AG04450 (cell line): ENCODE data around the gene RRM2. TPM values are rescaled to one million over a fixed set of nuclear protein-coding genes. Genes with fewer than 3 reads are reported as not detected.

ENCODE experiments used
- CTCF ChIA-PET: fragments of 300-600, 350-600 bp; formaldehyde crosslinking; extraction: SDS; loops from one replicate; lab custom pipeline; 2022; ENCODE audit warnings: antibody characterized with exemption, inconsistent platforms; lab: Charles Lee
- POLR2A ChIA-PET: fragments of 350-600 bp; formaldehyde crosslinking; extraction: SDS; loops from one replicate; lab custom pipeline; 2021; ENCODE audit warnings: antibody characterized with exemption, inconsistent platforms; lab: Yijun Ruan, JAX
- DNase-seq: peaks from one replicate; pipeline ENCODE4 v3.0.0-alpha.2; 2011; ENCODE audit warnings: low read depth, low spot score
- H3K27ac ChIP-seq: one replicate; pipeline ENCODE4 v1.5.1; 2012; ENCODE audit warnings: low read depth, low read length, control low read depth
- H3K27me3 ChIP-seq: one replicate; pipeline ENCODE4 v1.6.0; 2012; ENCODE audit warnings: low read length; ENCODE audit not compliant: control insufficient read depth, insufficient read depth
- H3K4me3 ChIP-seq: 2 replicates; pipeline ENCODE4 v1.5.1; 2011; ENCODE audit warnings: mild to moderate bottlenecking, low read depth, low read length, control low read depth
- H3K9me3 ChIP-seq: 2 replicates; pipeline ENCODE4 v1.5.1; 2012; ENCODE audit warnings: low read length; ENCODE audit not compliant: control insufficient read depth, insufficient read depth
- polyA plus RNA-seq: library from polyadenylated mRNA; depleted of rRNA; stranded (reverse); fragments of >200 nt; gene quantifications from 2 replicates; pipeline ENCODE4 v1.2.3, GENCODE V29; 2011; rRNA removed
- small RNA-seq: library from RNA; depleted of rRNA; stranded (forward); fragments of <200 nt; gene quantifications from one replicate; pipeline ENCODE3, GENCODE V24; 2012; ENCODE audit warnings: low read depth; ENCODE audit not compliant: insufficient read length
- TF ChIP-seq, protein P1 (sequence below): IDR thresholded peaks from 2 replicates; pipeline ENCODE4 v1.5.1; 2011; ENCODE audit warnings: low read depth, low read length, control low read depth, inconsistent platforms

Gene RRM2
- polyA plus RNA-seq, 1 experiment, result 21.7 TPM

DNA sequence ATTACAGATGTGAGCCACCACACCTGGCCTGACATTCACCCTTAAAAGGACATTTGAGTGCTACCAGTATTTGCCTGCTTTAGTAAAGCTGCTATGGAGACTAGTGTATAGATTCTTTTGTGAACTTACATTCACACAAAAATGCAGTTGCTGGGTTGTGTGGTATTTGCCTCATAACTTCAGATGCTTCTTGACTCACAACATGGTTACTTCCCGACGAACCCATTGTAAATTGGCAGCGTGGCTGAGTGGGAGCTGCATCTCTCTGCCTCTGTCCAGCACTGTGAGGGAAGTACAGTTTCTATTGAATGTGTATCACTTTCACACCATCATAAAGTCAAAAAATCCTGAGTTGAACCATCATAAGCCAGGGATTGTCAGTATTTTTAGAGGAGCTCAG lies 56.9 kb downstream of the RRM2 start:
- ChIA-PET CTCF (interaction anchor here (1.4 kb wide), 1 partner anchor 230 kb away, joined by 4 read pairs; no protein-coding TSS in a partner anchor), POLR2A (no interaction called here)
- H3K27me3 ChIP-seq, result no peaks in the 10 kb centered on the region
- TF ChIP-seq, protein P1, sequence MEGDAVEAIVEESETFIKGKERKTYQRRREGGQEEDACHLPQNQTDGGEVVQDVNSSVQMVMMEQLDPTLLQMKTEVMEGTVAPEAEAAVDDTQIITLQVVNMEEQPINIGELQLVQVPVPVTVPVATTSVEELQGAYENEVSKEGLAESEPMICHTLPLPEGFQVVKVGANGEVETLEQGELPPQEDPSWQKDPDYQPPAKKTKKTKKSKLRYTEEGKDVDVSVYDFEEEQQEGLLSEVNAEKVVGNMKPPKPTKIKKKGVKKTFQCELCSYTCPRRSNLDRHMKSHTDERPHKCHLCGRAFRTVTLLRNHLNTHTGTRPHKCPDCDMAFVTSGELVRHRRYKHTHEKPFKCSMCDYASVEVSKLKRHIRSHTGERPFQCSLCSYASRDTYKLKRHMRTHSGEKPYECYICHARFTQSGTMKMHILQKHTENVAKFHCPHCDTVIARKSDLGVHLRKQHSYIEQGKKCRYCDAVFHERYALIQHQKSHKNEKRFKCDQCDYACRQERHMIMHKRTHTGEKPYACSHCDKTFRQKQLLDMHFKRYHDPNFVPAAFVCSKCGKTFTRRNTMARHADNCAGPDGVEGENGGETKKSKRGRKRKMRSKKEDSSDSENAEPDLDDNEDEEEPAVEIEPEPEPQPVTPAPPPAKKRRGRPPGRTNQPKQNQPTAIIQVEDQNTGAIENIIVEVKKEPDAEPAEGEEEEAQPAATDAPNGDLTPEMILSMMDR, result no peak
- H3K27ac ChIP-seq, result no peak overlapping the region
- no peak for DNase-seq
- H3K9me3 ChIP-seq, result no peaks in the 10 kb centered on the region
- no peak overlapping the region for H3K4me3 ChIP-seq

DNA sequence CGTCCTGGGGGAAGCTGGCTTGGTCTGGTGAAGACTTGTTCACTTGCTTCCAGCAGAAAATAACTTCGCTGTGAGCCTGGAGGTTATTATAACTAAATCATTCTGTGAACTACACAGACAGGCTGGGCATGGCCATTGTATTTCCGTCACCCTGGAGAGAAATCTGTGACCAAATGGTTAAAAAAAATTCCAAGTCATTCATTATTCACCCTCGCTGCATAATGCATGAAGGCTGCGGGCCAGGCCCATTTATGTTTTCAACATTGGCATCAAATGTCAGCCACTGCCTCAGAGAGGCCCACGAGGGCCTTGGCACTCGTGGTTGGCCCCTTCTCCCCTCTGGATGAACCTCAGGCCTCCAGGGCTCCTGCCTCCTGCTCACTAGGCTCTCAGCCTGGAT lies 57.7 kb downstream of the RRM2 start:
- no peaks in the 10 kb centered on the region for H3K27me3 ChIP-seq
- POLR2A ChIA-PET, result no interaction called here
- TF ChIP-seq, protein P1, result no peak
- H3K9me3 ChIP-seq, result no peaks in the 10 kb centered on the region
- H3K4me3 ChIP-seq, result no peak overlapping the region
- H3K27ac ChIP-seq, result no peak overlapping the region
- DNase-seq, result no peak
- CTCF ChIA-PET, result interaction anchor here (1.4 kb wide), 1 partner anchor 229 kb away, joined by 4 read pairs; no protein-coding TSS in a partner anchor

Small RNAs within 50 kb of the gene (small RNA-seq; reads per million reads assigned to genes)
- gene RF00410, result not detected
- not detected for gene RF00568

Other genes starting within 250 kb of the RRM2 start
- 0.55 and 0.64 TPM in 2 replicates for gene GRHL1, start 171.0 kb upstream of the RRM2 start, polyA plus RNA-seq
- 4.9 and 5.5 TPM in 2 replicates for gene KLF11, start 79.2 kb upstream of the RRM2 start, polyA plus RNA-seq
- gene CYS1, start 42.3 kb upstream of the RRM2 start, polyA plus RNA-seq, result 0.12 and 0.24 TPM in 2 replicates
- 14.4 and 19.7 TPM in 2 replicates for gene HPCAL1, start 180.2 kb downstream of the RRM2 start, polyA plus RNA-seq